ENCODE results near the gene RIOK3.
"Not testable (repeated sequence)": the region's sequence is repeated elsewhere in the genome, so short reads cannot be mapped to it uniquely, and the experiment has no call there.

Gene RIOK3

DNA sequence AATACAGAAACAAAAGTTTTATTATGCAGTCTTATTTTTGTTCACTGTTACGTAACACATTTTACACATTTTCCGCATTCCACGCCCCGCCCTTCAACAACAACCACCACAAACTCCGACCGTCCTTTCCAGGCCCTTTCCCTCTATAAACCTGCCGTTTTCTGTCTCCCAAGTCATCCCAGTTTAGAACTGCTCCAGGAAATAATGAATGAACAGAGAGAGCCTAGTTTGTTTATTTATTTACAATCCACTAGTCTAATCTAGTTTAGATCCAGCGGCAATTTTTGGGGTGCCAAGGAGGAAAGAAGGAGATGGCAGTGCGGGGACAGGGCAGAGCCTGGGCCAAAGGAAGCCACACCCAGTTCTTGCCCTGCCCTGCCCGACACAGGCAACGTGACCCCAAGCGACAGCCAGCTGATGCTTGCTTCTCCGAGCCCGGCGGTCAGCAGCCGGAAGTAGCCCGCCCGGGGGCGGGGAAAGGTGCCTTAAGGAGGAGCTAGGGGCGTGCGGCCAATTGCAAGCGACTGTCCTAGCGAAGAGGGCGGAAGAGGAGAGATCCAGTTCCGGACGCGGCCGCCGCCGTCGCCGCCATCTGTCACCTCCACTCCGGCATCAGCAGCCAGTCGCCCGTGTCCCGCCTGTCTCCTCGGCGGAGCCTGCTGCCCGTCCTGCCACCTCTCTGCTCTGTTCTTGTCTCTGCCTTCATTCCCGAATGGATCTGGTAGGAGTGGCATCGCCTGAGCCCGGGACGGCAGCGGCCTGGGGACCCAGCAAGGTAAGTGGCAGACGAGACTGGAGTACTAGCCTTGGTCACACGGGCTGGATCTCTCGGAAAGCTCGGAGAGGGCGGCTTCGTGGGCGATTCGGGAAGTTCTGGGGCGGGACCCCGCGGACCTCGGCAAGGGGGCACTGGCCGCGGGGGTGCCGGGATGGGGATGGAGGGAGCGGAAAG is at the start of gene RIOK3:
TSS of gene RIOK3 (plus strand) at position 560 of the 952 bp plus-strand sequence. CDS start at position 713, 153 bp downstream.
- DNase-seq: peak; percentile 98

GRCh38 chr18:23403310-23403709 is 49.8 kb upstream of the RIOK3 start:
- DNase-seq: no peak

GRCh38 chr18:23405636-23406035 is 47.5 kb upstream of the RIOK3 start:
- DNase-seq: no peak

DNA sequence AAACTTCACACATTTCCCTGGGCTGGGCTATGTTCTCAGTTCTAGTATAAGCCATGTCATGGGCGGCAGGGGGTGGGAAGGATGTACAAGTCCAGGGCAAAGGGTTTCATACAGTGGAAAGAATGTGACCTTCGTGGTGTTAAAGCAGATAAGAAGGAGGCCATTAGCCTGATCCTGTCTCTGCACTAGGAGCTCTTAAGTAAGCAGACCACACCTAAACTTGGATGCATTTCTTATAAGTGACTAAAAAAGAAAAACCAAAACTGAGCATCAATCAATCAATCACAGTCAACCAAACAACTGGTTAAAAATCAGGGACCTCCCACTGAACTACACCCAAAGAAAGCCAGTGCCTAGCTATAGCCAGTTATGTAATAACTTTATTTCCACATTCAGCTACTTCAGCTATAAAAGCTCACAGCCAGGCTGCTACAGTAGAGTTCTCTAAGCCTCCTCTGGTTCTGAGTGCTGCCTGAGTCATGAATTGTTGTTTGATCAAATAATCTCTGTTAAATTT is 46.8 kb upstream of the RIOK3 start:
- no peak for DNase-seq

DNA sequence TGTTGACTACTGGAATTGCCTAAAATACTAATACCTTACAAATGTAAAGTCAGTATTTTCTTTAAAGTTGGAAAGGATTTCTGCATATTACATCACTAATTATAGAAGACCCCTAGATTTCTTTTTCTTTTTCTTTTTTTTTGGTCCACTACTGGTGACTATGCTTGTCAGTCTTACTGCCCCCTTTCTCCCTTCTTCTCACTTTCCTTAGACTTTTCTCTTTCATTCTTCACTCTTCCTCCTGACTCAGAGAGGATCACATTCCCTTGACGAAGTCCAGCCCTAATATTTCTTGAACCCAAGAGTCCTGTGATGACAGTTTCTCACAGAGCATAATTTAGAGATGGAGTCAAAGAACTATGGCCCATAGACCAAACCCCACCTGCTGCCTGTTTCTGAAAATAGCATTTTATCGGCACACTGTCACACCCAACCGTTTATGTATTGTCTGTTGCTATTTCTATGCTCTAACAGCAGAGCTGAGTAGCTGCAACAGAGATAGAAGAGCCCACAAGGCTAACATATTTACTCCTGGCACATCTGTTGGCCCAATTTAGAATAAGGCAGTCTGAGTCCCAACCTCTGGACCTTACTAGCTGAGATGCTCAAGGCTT is 40.6 kb upstream of the RIOK3 start:
- no peak for DNase-seq

DNA sequence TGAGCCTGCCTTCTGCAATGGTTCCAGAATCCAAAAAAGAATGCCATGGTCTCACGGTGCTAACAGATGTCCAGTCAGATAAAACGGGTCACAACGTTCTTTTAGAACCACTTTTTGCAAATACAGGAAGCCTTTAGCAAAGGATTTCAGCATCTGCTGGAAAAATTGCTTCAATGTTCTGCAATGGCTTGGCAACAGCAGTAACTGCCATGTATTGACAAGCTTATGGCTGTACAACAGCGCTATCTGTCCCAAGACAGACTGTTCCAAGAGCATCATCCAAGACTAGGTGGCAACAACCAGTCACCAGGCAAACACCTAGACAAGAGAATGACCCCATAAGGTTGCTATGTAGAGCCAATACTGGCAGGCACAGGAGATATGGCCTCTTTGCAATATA is 37.6 kb upstream of the RIOK3 start:
- no peak for DNase-seq

GRCh38 chr18:23416298-23416697 is 36.8 kb upstream of the RIOK3 start:
- no peak for DNase-seq

- DNase-seq: no peak
These were observed 31.8 kb upstream of the RIOK3 start for GRCh38 chr18:23421277-23421676.

GRCh38 chr18:23422751-23423418 is 30.2 kb upstream of the RIOK3 start:
- peak; percentile 80 for DNase-seq

DNA sequence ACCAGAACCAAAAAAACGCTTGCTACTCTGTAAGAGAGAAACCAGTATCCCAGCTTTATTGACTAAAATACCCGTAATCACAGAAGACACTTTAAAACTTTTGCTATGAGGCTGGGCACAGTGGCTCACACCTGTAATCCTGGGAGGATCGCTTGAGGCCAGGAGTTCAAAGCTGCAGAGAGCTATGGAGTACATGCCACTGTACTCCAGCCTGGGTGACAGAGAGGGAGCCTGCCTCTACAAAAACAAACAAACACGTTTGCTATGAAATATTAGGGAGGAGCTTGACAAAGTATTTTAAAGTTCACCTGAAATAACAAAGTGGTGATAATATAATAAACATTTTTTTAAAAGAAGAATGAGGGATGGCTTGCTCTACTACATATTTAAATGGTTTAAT is 28.5 kb upstream of the RIOK3 start:
- no peak for DNase-seq

DNA sequence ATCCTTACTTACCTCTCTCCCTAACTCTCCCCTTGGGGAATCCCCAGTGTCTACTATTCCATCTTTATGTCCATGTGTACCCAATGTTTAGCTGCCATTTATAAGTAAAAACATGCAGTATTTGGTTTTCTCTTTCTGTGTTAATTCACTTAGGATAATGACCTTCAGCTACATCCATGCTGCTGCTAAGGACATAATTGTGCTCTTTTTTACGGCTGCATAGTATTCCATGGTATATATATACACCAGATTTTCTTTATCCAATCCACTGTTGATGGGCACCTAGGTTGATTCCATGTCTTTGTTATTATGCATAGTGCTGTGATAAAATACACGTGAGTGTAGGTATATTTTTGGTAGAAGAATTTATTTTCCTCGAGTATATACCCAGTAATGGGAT is 24.3 kb upstream of the RIOK3 start:
- DNase-seq: no peak

DNA sequence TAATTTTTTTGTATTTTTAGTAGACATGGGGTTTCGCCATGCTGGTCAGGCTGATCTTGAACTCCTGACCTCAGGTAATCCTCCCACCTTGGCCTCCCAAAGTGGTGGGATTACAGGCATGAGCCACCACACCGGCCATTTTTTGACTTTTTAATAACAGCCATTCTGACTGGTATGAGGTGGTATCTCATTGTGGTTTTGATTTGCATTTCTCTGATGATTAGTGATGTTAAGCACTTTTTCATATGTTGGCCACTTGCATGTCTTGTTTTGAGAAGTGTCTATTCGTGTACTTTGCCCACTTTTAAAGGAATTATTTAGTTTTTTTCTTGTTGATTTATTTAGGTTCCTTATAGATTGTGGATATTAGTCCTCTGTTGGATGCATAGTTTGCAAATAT is 23.5 kb upstream of the RIOK3 start:
- not testable (repeated sequence) for DNase-seq

- DNase-seq: no peak
These were observed 19.7 kb upstream of the RIOK3 start for GRCh38 chr18:23433360-23433759.

GRCh38 chr18:23437357-23438045 is 15.6 kb upstream of the RIOK3 start:
- DNase-seq: peak; percentile 91

DNA sequence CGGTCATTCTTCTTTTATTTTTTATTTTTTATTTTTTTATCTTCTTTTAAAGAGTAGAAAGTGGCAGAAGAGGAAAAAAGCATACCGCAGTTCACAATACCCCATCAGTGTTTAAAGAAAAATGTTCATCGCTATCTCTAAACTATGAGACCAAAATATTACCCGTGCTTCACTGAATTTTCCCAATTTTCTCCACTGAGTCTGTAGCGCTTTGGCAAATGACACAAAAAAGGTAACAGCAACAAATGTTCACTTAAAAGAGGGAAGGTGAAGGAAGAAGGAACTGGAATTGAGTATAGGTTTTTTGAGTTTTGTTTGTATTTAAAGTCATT is 15.1 kb upstream of the RIOK3 start:
- DNase-seq: no peak

DNA sequence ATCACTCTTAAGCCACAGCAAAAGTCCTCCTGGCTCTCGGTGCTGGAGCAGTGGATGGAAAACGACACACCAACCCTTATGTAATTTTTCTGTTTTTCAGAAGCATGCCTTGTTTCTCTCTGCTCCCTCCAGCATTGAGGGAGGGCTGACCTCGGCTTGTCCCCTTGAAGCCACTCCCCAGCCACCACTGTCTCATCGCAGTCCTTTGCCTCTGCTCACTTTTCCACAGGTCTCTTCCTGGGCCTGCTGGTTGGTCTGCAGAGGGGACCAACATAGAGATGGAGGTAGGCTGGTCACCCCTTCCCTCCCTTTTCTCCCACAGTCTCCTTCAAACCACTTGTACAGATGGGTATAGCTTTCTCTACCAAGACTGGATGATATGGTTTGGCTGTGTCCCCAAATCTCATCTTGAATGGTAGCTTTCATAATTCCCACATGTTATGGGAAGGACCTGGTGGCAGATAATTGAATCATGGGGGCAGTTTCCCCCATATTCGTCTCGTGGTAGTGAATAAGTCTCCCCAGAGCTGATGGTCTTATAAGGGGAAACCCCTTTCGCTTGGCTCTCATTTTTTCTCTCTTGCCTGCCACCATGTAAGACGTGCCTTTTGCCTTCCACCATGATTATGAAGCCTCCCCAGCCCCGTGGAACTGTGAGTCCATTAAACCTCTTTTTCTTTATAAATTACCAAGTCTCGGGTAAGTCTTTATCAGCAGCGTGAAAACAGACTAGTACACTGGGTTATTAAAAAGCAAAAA is 14.3 kb upstream of the RIOK3 start:
- no peak for DNase-seq

DNA sequence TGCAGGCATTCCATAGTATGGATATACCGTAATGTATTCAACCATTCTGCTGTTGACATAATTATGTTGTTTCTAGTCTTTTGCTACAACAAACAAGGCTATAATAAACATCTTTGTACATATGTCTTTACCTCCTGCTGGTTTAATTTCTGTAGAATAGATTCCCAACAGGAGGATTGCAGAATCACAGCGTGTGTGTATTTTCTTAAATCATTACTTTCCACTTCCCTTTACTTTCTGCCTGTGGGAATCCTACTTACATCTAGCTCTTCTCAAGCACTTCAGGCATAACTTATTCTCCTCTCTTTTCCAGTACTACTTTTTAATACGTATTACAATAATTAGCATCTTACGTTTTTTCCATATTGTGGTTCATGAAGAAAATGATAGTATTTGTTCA is 13.0 kb upstream of the RIOK3 start:
- no peak for DNase-seq

GRCh38 chr18:23442958-23443357 is 10.1 kb upstream of the RIOK3 start:
- DNase-seq: no peak

GRCh38 chr18:23448291-23448690 is 4.8 kb upstream of the RIOK3 start:
- no peak for DNase-seq

DNA sequence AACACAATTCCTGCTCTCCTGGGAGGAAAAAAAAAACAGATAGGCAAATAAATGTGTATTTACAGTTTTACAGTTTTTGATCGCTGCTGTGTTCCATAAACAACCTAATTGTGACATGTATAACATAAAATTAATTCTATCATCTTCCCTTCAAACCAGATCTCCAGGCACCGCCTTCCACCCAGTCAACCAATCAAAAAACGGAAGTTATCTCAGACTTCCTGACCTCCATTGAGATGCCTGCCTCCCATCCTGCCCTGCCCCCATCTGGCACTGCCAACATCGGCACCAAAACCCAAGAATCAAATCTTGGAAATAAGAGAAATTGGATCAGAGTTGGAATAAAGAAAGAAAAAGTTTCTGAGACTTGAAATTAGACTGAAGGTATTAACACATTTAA is 3.1 kb upstream of the RIOK3 start:
- no peak for DNase-seq

GRCh38 chr18:23451011-23451410 is 2.1 kb upstream of the RIOK3 start:
- DNase-seq: no peak

DNA sequence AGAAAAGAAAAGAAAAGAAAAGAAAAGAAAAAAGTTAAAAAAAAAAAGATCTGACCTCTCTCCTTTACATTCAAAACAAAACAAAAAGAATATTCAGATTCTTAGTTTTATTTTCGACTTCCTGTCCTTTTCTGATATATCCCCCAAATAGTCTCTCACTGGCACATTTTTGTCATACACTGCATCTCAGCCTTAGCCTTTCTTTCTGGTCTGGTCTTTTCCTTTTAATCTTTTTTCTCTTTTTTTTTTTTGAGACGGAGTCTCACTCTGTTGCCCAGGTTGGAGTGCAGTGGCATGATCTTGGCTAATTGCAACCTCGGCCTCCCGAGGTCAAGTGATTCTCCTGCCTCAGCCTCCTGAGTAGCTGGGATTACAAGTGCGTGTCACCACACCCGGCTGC is 1.6 kb upstream of the RIOK3 start:
- no peak for DNase-seq
